Fibroblast of mammary gland (primary cell): ENCODE measurements around the gene MPND.
A peak's percentile ranks its signal among the peaks of the same experiment; 100 is the strongest.

Source experiments
- DNase-seq: peaks from one replicate; pipeline ENCODE4 v3.0.0-alpha.2; 2010; ENCODE audit warnings: low read depth
- H3K4me3 ChIP-seq: 2 replicates; pipeline ENCODE4 v1.5.1; 2011; ENCODE audit warnings: low read depth, mild to moderate bottlenecking, low read length, moderate library complexity; ENCODE audit not compliant: control insufficient read depth
- CTCF ChIP-seq: conservative IDR thresholded peaks from 2 replicates; pipeline ENCODE4 v1.5.1; 2011; ENCODE audit warnings: low read depth, low read length, inconsistent platforms; ENCODE audit not compliant: control insufficient read depth, insufficient read depth

Gene MPND

GRCh38 chr19:4362101-4362828 lies 18.9 kb downstream of the MPND start:
- no peak overlapping the region for H3K4me3 ChIP-seq
- no peak for DNase-seq
- TF ChIP-seq CTCF = no peak

- TF ChIP-seq CTCF = peak; percentile 9
- peak; percentile 16 for DNase-seq
Measured at GRCh38 chr19:4362831-4363545, 19.6 kb downstream of the MPND start.

GRCh38 chr19:4363571-4364304 lies 20.4 kb downstream of the MPND start:
- DNase-seq = no peak
- H3K4me3 ChIP-seq = no peak overlapping the region
- TF ChIP-seq CTCF = no peak

More at GRCh38 chr19:4362831-4363545, 19.6 kb downstream of the MPND start:
- H3K4me3 ChIP-seq = no peak overlapping the region

GRCh38 chr19:4365341-4365740 lies 22.0 kb downstream of the MPND start:
- no peak for DNase-seq
- TF ChIP-seq CTCF = no peak
- no peak overlapping the region for H3K4me3 ChIP-seq

- no peak for TF ChIP-seq CTCF
- DNase-seq = no peak
- H3K4me3 ChIP-seq = no peak overlapping the region
Measured at GRCh38 chr19:4365791-4366665, 22.7 kb downstream of the MPND start.

- H3K4me3 ChIP-seq = no peak overlapping the region
- TF ChIP-seq CTCF = no peak
- no peak for DNase-seq
Measured at GRCh38 chr19:4366666-4367335, 23.4 kb downstream of the MPND start.
